Uterus (tissue), 2 donors: ENCODE measurements around the gene HSDL2.

Experiments used
- CTCF ChIP-seq, 4 experiments: fragments of 200-600 bp in 2 of 4; fragments of 450-650 bp in 2 of 4; sonication (generic) in 2 of 4; IDR thresholded peaks; one replicate each; pipeline ENCODE4 v1.5.1; 2016 to 2019; ENCODE audit warnings: antibody characterized with exemption in 4 of 4, mild to moderate bottlenecking in 2 of 4, moderate library complexity in 1 of 4
- POLR2A ChIP-seq, 2 donors: fragments of 450-650 bp; IDR thresholded peaks; one replicate each; pipeline ENCODE4 v1.6.1; 2016; ENCODE audit warnings: antibody characterized with exemption in 2 of 2, mild to moderate bottlenecking in 1 of 2, moderate library complexity in 1 of 2

DNA sequence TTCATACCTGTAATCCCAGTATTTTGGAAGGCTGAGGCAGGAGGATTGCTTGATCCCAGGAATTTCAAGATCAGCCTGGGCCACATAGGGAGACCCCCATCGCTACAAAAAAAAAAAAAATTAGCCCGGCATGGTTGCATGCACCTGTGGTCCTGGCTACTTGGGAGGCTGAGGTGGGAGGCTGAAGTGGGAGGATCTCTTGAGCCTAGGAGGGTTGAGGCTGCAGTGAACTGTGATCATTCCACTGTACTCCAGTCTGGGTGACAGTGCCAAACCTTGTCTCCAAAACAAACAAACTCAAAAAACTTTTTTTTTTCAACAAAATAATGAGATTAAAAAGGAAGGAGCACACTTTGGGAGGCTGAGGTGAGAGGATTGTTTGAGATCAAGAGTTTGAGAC, 120.9 kb downstream of the HSDL2 start:
- TF ChIP-seq CTCF (IDR thresholded peaks at IDR 0.05) (no peak), POLR2A (IDR thresholded peaks at IDR 0.05) (no peak)
